Calu3 (cell line): Measurements from ENCODE around the gene TDRD12. TPM values are rescaled to one million over a fixed set of nuclear protein-coding genes. Genes with fewer than 3 reads are reported as not detected.

ENCODE experiments used
- Bru-seq: library from RNA; stranded (reverse); fragments of 400-500 nt; gene quantifications from one replicate; lab custom pipeline; 2021; lab: Mats Ljungman, UMichigan
- BruChase-seq, 2 experiments: library from RNA; stranded (reverse); fragments of 400-500 nt; gene quantifications; one replicate each; lab custom pipeline; 2021; lab: Mats Ljungman, UMichigan
- BruUV-seq: library from RNA; stranded (reverse); fragments of 400-500 nt; replicated peaks from 2 replicates; lab custom pipeline; 2021; lab: Mats Ljungman, UMichigan
- CTCF ChIA-PET: fragments of 300-600 bp; sonication (Branson Sonifier 250); formaldehyde crosslinking; loops from one replicate; lab custom pipeline; 2022; ENCODE audit warnings: antibody characterized with exemption; lab: Charles Lee
- DNase-seq: peaks from one replicate; pipeline ENCODE4 v3.0.0; 2022
- H3K27ac Mint-ChIP-seq: one replicate; pipeline ENCODE4 v1.8.0; 2022; ENCODE audit warnings: mixed read lengths; ENCODE audit not compliant: unreplicated experiment
- H3K27me3 Mint-ChIP-seq: one replicate; pipeline ENCODE4 v1.8.0; 2022; ENCODE audit warnings: mixed read lengths; ENCODE audit not compliant: unreplicated experiment
- H3K36me3 Mint-ChIP-seq: one replicate; pipeline ENCODE4 v1.8.0; 2022; ENCODE audit warnings: mild to moderate bottlenecking, moderate library complexity, mixed read lengths; ENCODE audit not compliant: insufficient read depth, unreplicated experiment
- H3K4me1 Mint-ChIP-seq: one replicate; pipeline ENCODE4 v1.8.0; 2022; ENCODE audit warnings: mild to moderate bottlenecking, low read depth, mixed read lengths; ENCODE audit not compliant: unreplicated experiment
- H3K4me3 Mint-ChIP-seq: one replicate; pipeline ENCODE4 v1.8.0; 2022; ENCODE audit warnings: mild to moderate bottlenecking, low read depth, moderate library complexity, mixed read lengths; ENCODE audit not compliant: unreplicated experiment
- H3K9me3 Mint-ChIP-seq: one replicate; pipeline ENCODE4 v1.8.0; 2022; ENCODE audit warnings: low read depth, mixed read lengths; ENCODE audit not compliant: unreplicated experiment
- CTCF ChIP-seq: fragments of 200-600 bp; IDR thresholded peaks from one replicate; pipeline ENCODE4 v1.8.0; 2022; ENCODE audit warnings: antibody characterized with exemption; ENCODE audit not compliant: unreplicated experiment
- intact Hi-C: fragments of 100-400 bp; cut with micrococcal nuclease; formaldehyde crosslinking; loops from one replicate; pipeline ENCODE4 v1.10.0; 2022; ENCODE audit not compliant: unreplicated experiment
- long read RNA-seq: library from polyadenylated mRNA; stranded (forward); transcript quantifications from one replicate; pipeline ENCODE4 v2.0.0, GENCODE V29; 2022
- total RNA-seq: library from RNA; stranded (reverse); gene quantifications from 2 replicates; pipeline ENCODE4 v1.2.3, GENCODE V29; 2022

TDRD12 gene, protein sequence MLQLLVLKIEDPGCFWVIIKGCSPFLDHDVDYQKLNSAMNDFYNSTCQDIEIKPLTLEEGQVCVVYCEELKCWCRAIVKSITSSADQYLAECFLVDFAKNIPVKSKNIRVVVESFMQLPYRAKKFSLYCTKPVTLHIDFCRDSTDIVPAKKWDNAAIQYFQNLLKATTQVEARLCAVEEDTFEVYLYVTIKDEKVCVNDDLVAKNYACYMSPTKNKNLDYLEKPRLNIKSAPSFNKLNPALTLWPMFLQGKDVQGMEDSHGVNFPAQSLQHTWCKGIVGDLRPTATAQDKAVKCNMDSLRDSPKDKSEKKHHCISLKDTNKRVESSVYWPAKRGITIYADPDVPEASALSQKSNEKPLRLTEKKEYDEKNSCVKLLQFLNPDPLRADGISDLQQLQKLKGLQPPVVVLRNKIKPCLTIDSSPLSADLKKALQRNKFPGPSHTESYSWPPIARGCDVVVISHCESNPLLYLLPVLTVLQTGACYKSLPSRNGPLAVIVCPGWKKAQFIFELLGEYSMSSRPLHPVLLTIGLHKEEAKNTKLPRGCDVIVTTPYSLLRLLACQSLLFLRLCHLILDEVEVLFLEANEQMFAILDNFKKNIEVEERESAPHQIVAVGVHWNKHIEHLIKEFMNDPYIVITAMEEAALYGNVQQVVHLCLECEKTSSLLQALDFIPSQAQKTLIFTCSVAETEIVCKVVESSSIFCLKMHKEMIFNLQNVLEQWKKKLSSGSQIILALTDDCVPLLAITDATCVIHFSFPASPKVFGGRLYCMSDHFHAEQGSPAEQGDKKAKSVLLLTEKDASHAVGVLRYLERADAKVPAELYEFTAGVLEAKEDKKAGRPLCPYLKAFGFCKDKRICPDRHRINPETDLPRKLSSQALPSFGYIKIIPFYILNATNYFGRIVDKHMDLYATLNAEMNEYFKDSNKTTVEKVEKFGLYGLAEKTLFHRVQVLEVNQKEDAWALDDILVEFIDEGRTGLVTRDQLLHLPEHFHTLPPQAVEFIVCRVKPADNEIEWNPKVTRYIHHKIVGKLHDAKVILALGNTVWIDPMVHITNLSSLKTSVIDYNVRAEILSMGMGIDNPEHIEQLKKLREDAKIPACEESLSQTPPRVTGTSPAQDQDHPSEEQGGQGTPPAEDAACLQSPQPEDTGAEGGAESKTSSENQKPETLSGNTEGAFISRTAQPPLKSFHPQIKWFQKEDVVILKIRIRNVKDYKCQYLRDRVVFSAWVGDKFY (N-terminal part only)
- total RNA-seq (0.17 and 0.33 TPM in 2 replicates), Bru-seq, nascent RNA (percentile 15 among the genes with signal in this experiment), BruChase-seq, experiment 1, labeled RNA remaining after a 6-hour chase (percentile 14 among the genes with signal in this experiment), BruChase-seq, experiment 2, labeled RNA remaining after a 2-hour chase (percentile 16 among the genes with signal in this experiment)
- long read RNA-seq, partial matches to known transcripts: 0 of 1 reads
- long read RNA-seq, other reads (novel, unspliced or antisense): 1 of 1 reads

- TF ChIP-seq CTCF: no peak
- intact Hi-C loops: no loop called here
- H3K4me3 Mint-ChIP-seq: no peak within 1 kb of the TSS
- no peaks in the 10 kb centered on the region for H3K36me3 Mint-ChIP-seq
- H3K4me1 Mint-ChIP-seq: peaks cover 9% of the 10 kb centered on the region
- CTCF ChIA-PET: no interaction called here
- DNase-seq: no peak
- no TSS peak for BruUV-seq
- H3K27me3 Mint-ChIP-seq: no peaks in the 10 kb centered on the region
- H3K9me3 Mint-ChIP-seq: no peaks in the 10 kb centered on the region
- H3K27ac Mint-ChIP-seq: no peak within 1 kb of the TSS
Measured at GRCh38 chr19:32719611-32720059, at the start of gene TDRD12. Gene TDRD12 (plus strand): TSS chr19:32719767. CDS start chr19:32720073, 306 bp downstream.

GRCh38 chr19:32671883-32672593 lies 47.5 kb upstream of the TDRD12 start:
- TF ChIP-seq CTCF: no peak
- TSS peak; percentile 8 for BruUV-seq
- Mint-ChIP-seq H3K36me3 (peaks cover 27% of the 10 kb centered on the region), H3K4me3 (no peak overlapping the region), H3K9me3 (no peaks in the 10 kb centered on the region), H3K27me3 (peaks cover 14% of the 10 kb centered on the region), H3K27ac (no peak overlapping the region), H3K4me1 (peaks cover 33% of the 10 kb centered on the region)
- DNase-seq: no peak
- intact Hi-C loops: no loop called here
- CTCF ChIA-PET: interaction anchor here (2.0 kb wide), 1 partner anchor 10 kb away, joined by 5 read pairs; no protein-coding TSS in a partner anchor

GRCh38 chr19:32672841-32673240 lies 46.7 kb upstream of the TDRD12 start:
- CTCF ChIA-PET: interaction anchor here (2.0 kb wide), 1 partner anchor 9 kb away, joined by 5 read pairs; no protein-coding TSS in a partner anchor
- Mint-ChIP-seq H3K36me3 (peaks cover 27% of the 10 kb centered on the region), H3K9me3 (no peaks in the 10 kb centered on the region), H3K4me1 (peaks cover 33% of the 10 kb centered on the region), H3K4me3 (peak overlapping the region; percentile 85), H3K27me3 (peaks cover 22% of the 10 kb centered on the region), H3K27ac (no peak overlapping the region)
- intact Hi-C loops: no loop called here
- no peak for DNase-seq
- no TSS peak for BruUV-seq
- TF ChIP-seq CTCF: no peak
